HEK293 (cell line): ENCODE results near the gene MELTF.
A peak's percentile ranks its signal among the peaks of the same experiment; 100 is the strongest.

Experiments
- CTCF ChIA-PET: fragments of 350-600 bp; formaldehyde crosslinking; extraction: SDS; loops from one replicate; lab custom pipeline; 2021; ENCODE audit warnings: antibody characterized with exemption; lab: Yijun Ruan, JAX
- POLR2A ChIA-PET: fragments of 300-600 bp; formaldehyde crosslinking; extraction: SDS; loops from one replicate; lab custom pipeline; 2020; ENCODE audit warnings: antibody characterized with exemption, inconsistent platforms; lab: Yijun Ruan, JAX
- H3K27ac ChIP-seq: fragments of 200-500 bp; sonication (Bioruptor generic); 2 replicates; pipeline ENCODE4 v1.5.1; 2014; ENCODE audit warnings: low read depth, low read length, control low read depth, inconsistent platforms; ENCODE audit errors: extremely low read depth
- H3K36me3 ChIP-seq, 2 experiments: fragments of 200-500 bp in 1 of 2; sonication (Bioruptor generic) in 1 of 2; 1 replicate in 1 of 2; 2 replicates in 1 of 2; pipeline ENCODE4 v1.5.1; 2014 to 2017; ENCODE audit warnings: inconsistent platforms in 2 of 2, low read length in 2 of 2; ENCODE audit not compliant: control insufficient read depth in 2 of 2, insufficient read depth in 1 of 2
- H3K4me1 ChIP-seq: fragments of 200-500 bp; sonication (Bioruptor generic); 2 replicates; pipeline ENCODE4 v1.5.1; 2014; ENCODE audit warnings: mild to moderate bottlenecking, low read length, inconsistent platforms; ENCODE audit not compliant: control insufficient read depth, insufficient read depth
- H3K4me3 ChIP-seq: 2 replicates; pipeline ENCODE4 v1.5.1; 2011; ENCODE audit warnings: low read depth, mild to moderate bottlenecking, control low read depth, low read length, moderate library complexity
- H3K9me3 ChIP-seq: fragments of 200-500 bp; sonication (Bioruptor generic); 2 replicates; pipeline ENCODE4 v1.5.1; 2014; ENCODE audit warnings: low read depth, low read length, inconsistent platforms; ENCODE audit not compliant: control insufficient read depth, insufficient read depth
- PATZ1 ChIP-seq: fragments of 450-650 bp; formaldehyde crosslinking; IDR thresholded peaks from 2 replicates; pipeline ENCODE4 v1.5.1; 2016; ENCODE audit warnings: missing biosample characterization, missing genetic modification characterization
- SCRT1 ChIP-seq: fragments of 450-650 bp; formaldehyde crosslinking; IDR thresholded peaks from 2 replicates; pipeline ENCODE4 v1.5.1; 2016; ENCODE audit warnings: missing biosample characterization, missing genetic modification characterization, borderline replicate concordance
- SCRT2 ChIP-seq: fragments of 450-650 bp; formaldehyde crosslinking; IDR thresholded peaks from 2 replicates; pipeline ENCODE4 v1.5.1; 2016; ENCODE audit warnings: missing biosample characterization, missing genetic modification characterization
- YY1 ChIP-seq: fragments of 450-650 bp; formaldehyde crosslinking; IDR thresholded peaks from 2 replicates; pipeline ENCODE4 v1.5.1; 2018; ENCODE audit warnings: missing biosample characterization, missing genetic modification characterization
- ZBTB1 ChIP-seq: fragments of 450-650 bp; formaldehyde crosslinking; IDR thresholded peaks from 2 replicates; pipeline ENCODE4 v1.5.1; 2016; ENCODE audit warnings: missing biosample characterization, missing genetic modification characterization
- ZNF302 ChIP-seq: fragments of 450-650 bp; formaldehyde crosslinking; IDR thresholded peaks from 2 replicates; pipeline ENCODE4 v1.5.1; 2016; ENCODE audit warnings: missing biosample characterization, missing genetic modification characterization, low read depth
- ZNF391 ChIP-seq: fragments of 450-650 bp; formaldehyde crosslinking; IDR thresholded peaks from 2 replicates; pipeline ENCODE4 v1.5.1; 2016; ENCODE audit warnings: low read depth, missing biosample characterization, missing genetic modification characterization, borderline replicate concordance
- ZNF48 ChIP-seq: fragments of 450-650 bp; formaldehyde crosslinking; IDR thresholded peaks from 2 replicates; pipeline ENCODE4 v1.5.1; 2016; ENCODE audit warnings: missing biosample characterization, missing genetic modification characterization
- ZNF561 ChIP-seq: fragments of 450-650 bp; IDR thresholded peaks from 2 replicates; pipeline ENCODE4 v1.5.1; 2018; ENCODE audit warnings: missing biosample characterization, missing genetic modification characterization, borderline replicate concordance
- ZNF600 ChIP-seq: fragments of 450-650 bp; formaldehyde crosslinking; IDR thresholded peaks from 2 replicates; pipeline ENCODE4 v1.5.1; 2016; ENCODE audit warnings: missing biosample characterization, missing genetic modification characterization
- ZNF785 ChIP-seq: fragments of 450-650 bp; formaldehyde crosslinking; IDR thresholded peaks from 2 replicates; pipeline ENCODE4 v1.5.1; 2016; ENCODE audit warnings: missing biosample characterization, missing genetic modification characterization
- ZNF837 ChIP-seq: fragments of 450-650 bp; formaldehyde crosslinking; IDR thresholded peaks from 2 replicates; pipeline ENCODE4 v1.5.1; 2016; ENCODE audit warnings: missing biosample characterization, missing genetic modification characterization
- TF ChIP-seq, protein P1 (sequence below): fragments of 450-650 bp; formaldehyde crosslinking; IDR thresholded peaks from 2 replicates; pipeline ENCODE4 v1.5.1; 2016; ENCODE audit warnings: missing biosample characterization, missing genetic modification characterization
- TF ChIP-seq, protein P2 (sequence below): fragments of 450-650 bp; formaldehyde crosslinking; IDR thresholded peaks from 2 replicates; pipeline ENCODE4 v1.5.1; 2016; ENCODE audit warnings: missing biosample characterization, missing genetic modification characterization
- TF ChIP-seq, protein P3 (sequence below): fragments of 450-650 bp; IDR thresholded peaks from 2 replicates; pipeline ENCODE4 v1.5.1; 2018; ENCODE audit warnings: missing biosample characterization, mild to moderate bottlenecking, missing genetic modification characterization
- TF ChIP-seq, protein P4 (sequence below): fragments of 450-650 bp; formaldehyde crosslinking; IDR thresholded peaks from 2 replicates; pipeline ENCODE4 v1.5.1; 2016; ENCODE audit warnings: missing biosample characterization, missing genetic modification characterization

Gene MELTF

DNA sequence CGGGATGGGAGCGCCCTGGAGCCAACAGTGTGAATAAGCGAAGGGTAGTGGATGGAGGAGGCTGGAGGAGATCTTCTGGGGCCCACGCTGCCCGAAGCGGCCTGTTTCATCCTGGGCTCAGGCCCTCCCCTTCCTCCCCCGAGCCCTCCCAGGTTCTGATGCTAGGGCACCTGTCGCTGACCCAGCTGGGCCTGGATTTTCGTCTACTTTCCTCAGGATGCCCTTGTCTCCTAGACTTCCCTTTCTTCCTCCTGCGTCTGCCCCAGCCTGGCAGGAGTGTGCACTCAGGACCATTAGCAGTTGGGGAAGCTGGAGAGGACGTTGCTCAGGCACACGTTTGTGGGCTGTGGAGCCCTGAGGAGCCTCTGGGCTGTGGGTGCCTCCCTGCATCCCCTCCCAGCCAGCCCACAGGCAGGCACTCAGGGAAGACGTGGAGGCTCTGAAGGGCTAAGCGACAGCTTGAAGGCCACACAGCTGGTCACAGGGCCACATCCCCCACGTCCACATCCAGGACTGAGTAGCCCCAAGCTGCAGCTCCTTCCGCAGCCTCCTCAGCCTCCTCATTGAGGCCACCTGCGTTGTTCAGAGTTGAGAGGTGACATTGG, 37.1 kb downstream of the MELTF start:
- Histone ChIP-seq H3K36me3 (no peaks in the 10 kb centered on the region), H3K9me3 (no peaks in the 10 kb centered on the region), H3K27ac (no peak overlapping the region), H3K4me3 (no peak overlapping the region), H3K4me1 (no peaks in the 10 kb centered on the region)
- POLR2A ChIA-PET, result no interaction called here
- CTCF ChIA-PET, result no interaction called here
- TF ChIP-seq ZNF561 (tag by site-specific recombination), result no peak
- TF ChIP-seq SCRT1 (tag by site-specific recombination), result peak; percentile 44; the same call in 1 of the 2 replicates
- TF ChIP-seq ZNF785 (tag by site-specific recombination), result no peak
- TF ChIP-seq, protein P1, sequence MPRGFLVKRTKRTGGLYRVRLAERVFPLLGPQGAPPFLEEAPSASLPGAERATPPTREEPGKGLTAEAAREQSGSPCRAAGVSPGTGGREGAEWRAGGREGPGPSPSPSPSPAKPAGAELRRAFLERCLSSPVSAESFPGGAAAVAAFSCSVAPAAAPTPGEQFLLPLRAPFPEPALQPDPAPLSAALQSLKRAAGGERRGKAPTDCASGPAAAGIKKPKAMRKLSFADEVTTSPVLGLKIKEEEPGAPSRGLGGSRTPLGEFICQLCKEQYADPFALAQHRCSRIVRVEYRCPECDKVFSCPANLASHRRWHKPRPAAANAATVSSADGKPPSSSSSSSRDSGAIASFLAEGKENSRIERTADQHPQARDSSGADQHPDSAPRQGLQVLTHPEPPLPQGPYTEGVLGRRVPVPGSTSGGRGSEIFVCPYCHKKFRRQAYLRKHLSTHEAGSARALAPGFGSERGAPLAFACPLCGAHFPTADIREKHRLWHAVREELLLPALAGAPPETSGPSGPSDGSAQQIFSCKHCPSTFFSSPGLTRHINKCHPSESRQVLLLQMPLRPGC, result no peak
- TF ChIP-seq, protein P2, sequence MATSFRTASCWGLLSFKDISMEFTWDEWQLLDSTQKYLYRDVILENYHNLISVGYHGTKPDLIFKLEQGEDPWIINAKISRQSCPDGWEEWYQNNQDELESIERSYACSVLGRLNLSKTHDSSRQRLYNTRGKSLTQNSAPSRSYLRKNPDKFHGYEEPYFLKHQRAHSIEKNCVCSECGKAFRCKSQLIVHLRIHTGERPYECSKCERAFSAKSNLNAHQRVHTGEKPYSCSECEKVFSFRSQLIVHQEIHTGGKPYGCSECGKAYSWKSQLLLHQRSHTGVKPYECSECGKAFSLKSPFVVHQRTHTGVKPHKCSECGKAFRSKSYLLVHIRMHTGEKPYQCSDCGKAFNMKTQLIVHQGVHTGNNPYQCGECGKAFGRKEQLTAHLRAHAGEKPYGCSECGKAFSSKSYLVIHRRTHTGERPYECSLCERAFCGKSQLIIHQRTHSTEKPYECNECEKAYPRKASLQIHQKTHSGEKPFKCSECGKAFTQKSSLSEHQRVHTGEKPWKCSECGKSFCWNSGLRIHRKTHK (tag by site-specific recombination), result no peak
- no peak for TF ChIP-seq PATZ1 (tag by site-specific recombination)
- TF ChIP-seq ZNF48 (tag by site-specific recombination), result no peak
- peak; percentile 85 for TF ChIP-seq SCRT2 (tag by site-specific recombination)
- TF ChIP-seq, protein P3, sequence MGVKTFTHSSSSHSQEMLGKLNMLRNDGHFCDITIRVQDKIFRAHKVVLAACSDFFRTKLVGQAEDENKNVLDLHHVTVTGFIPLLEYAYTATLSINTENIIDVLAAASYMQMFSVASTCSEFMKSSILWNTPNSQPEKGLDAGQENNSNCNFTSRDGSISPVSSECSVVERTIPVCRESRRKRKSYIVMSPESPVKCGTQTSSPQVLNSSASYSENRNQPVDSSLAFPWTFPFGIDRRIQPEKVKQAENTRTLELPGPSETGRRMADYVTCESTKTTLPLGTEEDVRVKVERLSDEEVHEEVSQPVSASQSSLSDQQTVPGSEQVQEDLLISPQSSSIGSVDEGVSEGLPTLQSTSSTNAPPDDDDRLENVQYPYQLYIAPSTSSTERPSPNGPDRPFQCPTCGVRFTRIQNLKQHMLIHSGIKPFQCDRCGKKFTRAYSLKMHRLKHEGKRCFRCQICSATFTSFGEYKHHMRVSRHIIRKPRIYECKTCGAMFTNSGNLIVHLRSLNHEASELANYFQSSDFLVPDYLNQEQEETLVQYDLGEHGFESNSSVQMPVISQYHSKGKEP (tag by site-specific recombination), result no peak

DNA sequence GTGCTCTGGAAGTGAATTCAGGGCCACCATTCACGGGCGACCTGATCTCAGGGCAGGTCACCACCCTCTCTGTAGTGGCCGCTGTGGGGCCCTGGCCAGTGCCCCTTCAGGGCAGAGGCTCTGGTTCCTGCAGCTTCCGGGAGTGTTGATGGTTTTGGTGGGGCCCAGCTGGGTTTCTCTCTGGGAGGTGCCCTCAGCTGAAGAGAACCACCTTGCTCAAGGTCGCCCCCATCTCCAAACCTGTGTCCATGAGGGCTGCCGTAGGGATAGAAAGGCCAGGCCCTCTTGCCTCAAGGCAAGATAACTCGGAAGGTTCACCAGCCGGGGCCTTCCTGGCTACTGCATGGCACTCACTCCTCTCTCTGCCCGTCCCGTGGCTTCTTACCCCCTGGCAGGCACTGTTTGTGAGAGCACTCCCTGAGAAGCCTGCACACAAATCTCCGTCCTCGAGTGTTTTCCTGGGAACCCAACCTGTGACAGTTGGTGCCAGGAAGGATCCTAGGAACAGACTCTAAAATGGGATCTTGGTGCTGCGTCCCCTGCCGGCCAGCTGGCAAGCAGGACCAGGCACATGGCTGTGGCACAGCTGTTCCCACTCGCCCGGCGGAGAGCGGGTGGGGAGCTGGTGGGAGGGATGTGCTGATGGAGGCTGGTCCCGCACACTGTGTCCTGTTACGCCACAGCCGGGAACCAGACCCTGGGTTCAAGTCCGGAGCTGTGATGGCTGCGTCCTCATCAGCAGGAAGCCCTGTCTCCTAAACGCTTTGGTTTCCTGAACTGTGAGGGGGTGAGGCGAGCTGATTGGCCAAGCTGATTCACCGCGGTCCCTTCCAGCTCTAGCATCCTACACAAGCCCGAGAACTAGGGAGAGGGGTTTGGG, 37.8 kb downstream of the MELTF start:
- Histone ChIP-seq H3K9me3 (no peaks in the 10 kb centered on the region), H3K4me3 (no peak overlapping the region), H3K36me3 (no peaks in the 10 kb centered on the region), H3K4me1 (no peaks in the 10 kb centered on the region), H3K27ac (no peak overlapping the region)
- ChIA-PET POLR2A (no interaction called here), CTCF (no interaction called here)
- TF ChIP-seq, protein P4, sequence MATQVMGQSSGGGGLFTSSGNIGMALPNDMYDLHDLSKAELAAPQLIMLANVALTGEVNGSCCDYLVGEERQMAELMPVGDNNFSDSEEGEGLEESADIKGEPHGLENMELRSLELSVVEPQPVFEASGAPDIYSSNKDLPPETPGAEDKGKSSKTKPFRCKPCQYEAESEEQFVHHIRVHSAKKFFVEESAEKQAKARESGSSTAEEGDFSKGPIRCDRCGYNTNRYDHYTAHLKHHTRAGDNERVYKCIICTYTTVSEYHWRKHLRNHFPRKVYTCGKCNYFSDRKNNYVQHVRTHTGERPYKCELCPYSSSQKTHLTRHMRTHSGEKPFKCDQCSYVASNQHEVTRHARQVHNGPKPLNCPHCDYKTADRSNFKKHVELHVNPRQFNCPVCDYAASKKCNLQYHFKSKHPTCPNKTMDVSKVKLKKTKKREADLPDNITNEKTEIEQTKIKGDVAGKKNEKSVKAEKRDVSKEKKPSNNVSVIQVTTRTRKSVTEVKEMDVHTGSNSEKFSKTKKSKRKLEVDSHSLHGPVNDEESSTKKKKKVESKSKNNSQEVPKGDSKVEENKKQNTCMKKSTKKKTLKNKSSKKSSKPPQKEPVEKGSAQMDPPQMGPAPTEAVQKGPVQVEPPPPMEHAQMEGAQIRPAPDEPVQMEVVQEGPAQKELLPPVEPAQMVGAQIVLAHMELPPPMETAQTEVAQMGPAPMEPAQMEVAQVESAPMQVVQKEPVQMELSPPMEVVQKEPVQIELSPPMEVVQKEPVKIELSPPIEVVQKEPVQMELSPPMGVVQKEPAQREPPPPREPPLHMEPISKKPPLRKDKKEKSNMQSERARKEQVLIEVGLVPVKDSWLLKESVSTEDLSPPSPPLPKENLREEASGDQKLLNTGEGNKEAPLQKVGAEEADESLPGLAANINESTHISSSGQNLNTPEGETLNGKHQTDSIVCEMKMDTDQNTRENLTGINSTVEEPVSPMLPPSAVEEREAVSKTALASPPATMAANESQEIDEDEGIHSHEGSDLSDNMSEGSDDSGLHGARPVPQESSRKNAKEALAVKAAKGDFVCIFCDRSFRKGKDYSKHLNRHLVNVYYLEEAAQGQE (tag by site-specific recombination), result no peak
- TF ChIP-seq ZBTB1 (tag by site-specific recombination) (no peak), ZNF600 (tag by site-specific recombination) (0 out of 2 replicates have a peak, but pooled peaks have one; percentile 32), YY1 (no peak), ZNF561 (tag by site-specific recombination) (no peak), ZNF837 (tag by site-specific recombination) (no peak), ZNF302 (tag by site-specific recombination) (no peak), ZNF391 (tag by site-specific recombination) (no peak)
